GM18526 (cell line): ENCODE data around the gene TOR1B.

Source experiments
- POLR2A ChIP-seq: IDR thresholded peaks from 3 replicates; pipeline ENCODE4 v1.6.1; 2011; ENCODE audit not compliant: insufficient read length; ENCODE audit errors: extremely low read depth

Gene TOR1B

GRCh38 chr9:129851821-129852220, 48.8 kb downstream of the TOR1B start:
- TF ChIP-seq POLR2A: no peak

- no peak for TF ChIP-seq POLR2A
Observed at GRCh38 chr9:129852579-129852978, 49.6 kb downstream of the TOR1B start.

GRCh38 chr9:129853614-129854013, 50.6 kb downstream of the TOR1B start:
- no peak for TF ChIP-seq POLR2A

- TF ChIP-seq POLR2A: no peak
Observed at GRCh38 chr9:129854588-129855110, 51.7 kb downstream of the TOR1B start.

GRCh38 chr9:129857207-129857606, 54.2 kb downstream of the TOR1B start:
- TF ChIP-seq POLR2A: no peak

GRCh38 chr9:129858167-129858962, 55.4 kb downstream of the TOR1B start:
- TF ChIP-seq POLR2A: no peak
